Esophagus muscularis mucosa (tissue), 4 donors: ENCODE measurements around the gene CBFA2T2. TPM values are rescaled to one million over a fixed set of nuclear protein-coding genes. Genes with fewer than 3 reads are reported as not detected.
A peak's percentile ranks its signal among the peaks of the same experiment; 100 is the strongest.

Experiments
- DNase-seq: peaks from one replicate; pipeline ENCODE4 v3.0.0-alpha.2; 2017; ENCODE audit errors: extremely low spot score
- H3K27ac ChIP-seq, 4 donors: fragments of 200-600 bp; sonication (generic); replicated peaks in 1 of 4; 1 replicate in 3 of 4; 2 replicates in 1 of 4; pipeline ENCODE4 v1.5.1; 2016 to 2019; ENCODE audit warnings: mild to moderate bottlenecking in 1 of 4
- H3K27me3 ChIP-seq, 4 donors: fragments of 200-600 bp; sonication (generic); one replicate each; pipeline versions ENCODE4 v1.5.1 to v1.6.0; 2016 to 2019
- H3K36me3 ChIP-seq, 4 donors: fragments of 200-600 bp; sonication (generic); one replicate each; pipeline ENCODE4 v1.5.1; 2016 to 2019
- H3K4me1 ChIP-seq, 4 donors: fragments of 200-600 bp; sonication (generic); one replicate each; pipeline ENCODE4 v1.5.1; 2016 to 2019
- H3K4me3 ChIP-seq, 4 donors: fragments of 200-600 bp; sonication (generic); 1 replicate in 2 of 4; 2 replicates in 2 of 4; pipeline ENCODE4 v1.5.1; 2016 to 2019; ENCODE audit warnings: mild to moderate bottlenecking in 4 of 4, moderate library complexity in 1 of 4
- H3K9me3 ChIP-seq, 4 donors: fragments of 200-600 bp; sonication (generic); 1 replicate in 3 of 4; 2 replicates in 1 of 4; pipeline ENCODE4 v1.5.1; 2016 to 2019
- EP300 ChIP-seq: sonication (generic); formaldehyde crosslinking; IDR thresholded peaks from one replicate; pipeline ENCODE4 v1.6.1; 2017; ENCODE audit warnings: antibody characterized with exemption
- POLR2A ChIP-seq: fragments of 450-650 bp; IDR thresholded peaks from one replicate; pipeline ENCODE4 v1.6.1; 2017; ENCODE audit warnings: antibody characterized with exemption, moderate library complexity, mild to moderate bottlenecking, low read depth
- POLR2AphosphoS5 ChIP-seq, 2 donors: sonication (generic); formaldehyde crosslinking; IDR thresholded peaks; one replicate each; pipeline ENCODE4 v1.6.1; 2017; ENCODE audit warnings: antibody characterized with exemption in 2 of 2
- WGBS: methylation state at CpG from one replicate; pipeline ENCODE4 v1.1.5; 2018; 5-methylcytosine and 5-hydroxymethylcytosine counted together
- intact Hi-C: fragments of 100-400 bp; cut with DNase I; formaldehyde crosslinking; loops from one replicate; pipeline ENCODE4 v1.15.1; 2023
- total RNA-seq, 4 donors: library from RNA; depleted of rRNA; stranded (reverse); fragments of >200 nt; gene quantifications; one replicate each; pipeline versions ENCODE4 v1.1.0 to v1.2.1, GENCODE V29; 2016
- TF ChIP-seq, protein P1 (sequence below), 3 experiments: fragments of 200-600 bp in 2 of 3; fragments of 450-650 bp in 1 of 3; sonication (generic) in 2 of 3; IDR thresholded peaks; one replicate each; pipeline ENCODE4 v1.5.1; 2017 to 2019; ENCODE audit warnings: antibody characterized with exemption in 3 of 3, mild to moderate bottlenecking in 2 of 3, moderate library complexity in 1 of 3

CBFA2T2 gene
- total RNA-seq, 4 donors from 2014 or later: 11.3 to 17.7 (median 14.6) TPM

DNA sequence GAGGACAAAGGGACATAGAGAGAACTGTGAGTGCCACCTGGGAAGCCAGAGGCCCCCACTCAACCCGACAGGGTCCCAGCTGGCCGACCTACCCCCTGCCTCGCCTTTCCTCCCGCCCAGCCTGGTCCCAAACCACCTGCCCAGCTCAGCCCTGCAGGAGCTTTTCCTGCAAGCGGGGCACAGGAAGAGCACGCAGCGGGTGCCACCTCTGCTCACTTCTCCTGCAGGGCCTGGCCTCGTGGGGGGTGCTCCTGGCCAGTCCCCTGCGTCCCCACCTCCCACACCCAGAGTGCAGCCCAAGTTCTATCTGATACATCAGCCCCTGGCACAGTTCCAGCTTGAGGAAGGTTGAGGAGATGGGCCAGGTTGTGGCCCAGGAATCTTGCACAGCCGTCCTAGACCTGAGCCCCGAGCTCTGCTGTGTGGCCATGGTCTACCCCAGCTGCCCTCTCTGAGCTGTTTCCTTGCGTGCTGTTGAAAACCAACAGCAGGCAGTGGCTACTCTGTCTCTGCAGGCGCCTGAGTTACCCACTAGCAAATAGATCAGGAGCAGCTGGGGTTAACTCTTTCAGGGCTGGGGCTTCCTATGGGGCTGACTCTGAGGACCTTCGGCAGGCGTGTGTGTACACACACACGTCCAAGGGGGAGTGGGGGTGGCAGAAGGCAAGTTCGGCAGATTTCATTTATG, 182.7 kb downstream of the CBFA2T2 start:
- H3K4me3 ChIP-seq: peak overlapping the region; percentile 80 to 94 (median 84)
- H3K27me3 ChIP-seq: no peaks in the 10 kb centered on the region
- H3K4me1 ChIP-seq: peaks cover 37 to 75% (median 64%) of the 10 kb centered on the region in 4 donors
- 48% methylated on average over 9 of the region's 17 CpGs for WGBS
- no peak for DNase-seq
- peak overlapping the region; percentile 93 to 97 (median 96) for H3K27ac ChIP-seq
- TF ChIP-seq, protein P1, sequence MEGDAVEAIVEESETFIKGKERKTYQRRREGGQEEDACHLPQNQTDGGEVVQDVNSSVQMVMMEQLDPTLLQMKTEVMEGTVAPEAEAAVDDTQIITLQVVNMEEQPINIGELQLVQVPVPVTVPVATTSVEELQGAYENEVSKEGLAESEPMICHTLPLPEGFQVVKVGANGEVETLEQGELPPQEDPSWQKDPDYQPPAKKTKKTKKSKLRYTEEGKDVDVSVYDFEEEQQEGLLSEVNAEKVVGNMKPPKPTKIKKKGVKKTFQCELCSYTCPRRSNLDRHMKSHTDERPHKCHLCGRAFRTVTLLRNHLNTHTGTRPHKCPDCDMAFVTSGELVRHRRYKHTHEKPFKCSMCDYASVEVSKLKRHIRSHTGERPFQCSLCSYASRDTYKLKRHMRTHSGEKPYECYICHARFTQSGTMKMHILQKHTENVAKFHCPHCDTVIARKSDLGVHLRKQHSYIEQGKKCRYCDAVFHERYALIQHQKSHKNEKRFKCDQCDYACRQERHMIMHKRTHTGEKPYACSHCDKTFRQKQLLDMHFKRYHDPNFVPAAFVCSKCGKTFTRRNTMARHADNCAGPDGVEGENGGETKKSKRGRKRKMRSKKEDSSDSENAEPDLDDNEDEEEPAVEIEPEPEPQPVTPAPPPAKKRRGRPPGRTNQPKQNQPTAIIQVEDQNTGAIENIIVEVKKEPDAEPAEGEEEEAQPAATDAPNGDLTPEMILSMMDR (IDR thresholded peaks at IDR 0.05): no peak
- no peak for TF ChIP-seq EP300
- H3K36me3 ChIP-seq: peaks cover 0 to 33% (median 23%) of the 10 kb centered on the region in 4 donors
- intact Hi-C loops: no loop called here
- no peaks in the 10 kb centered on the region for H3K9me3 ChIP-seq

DNA sequence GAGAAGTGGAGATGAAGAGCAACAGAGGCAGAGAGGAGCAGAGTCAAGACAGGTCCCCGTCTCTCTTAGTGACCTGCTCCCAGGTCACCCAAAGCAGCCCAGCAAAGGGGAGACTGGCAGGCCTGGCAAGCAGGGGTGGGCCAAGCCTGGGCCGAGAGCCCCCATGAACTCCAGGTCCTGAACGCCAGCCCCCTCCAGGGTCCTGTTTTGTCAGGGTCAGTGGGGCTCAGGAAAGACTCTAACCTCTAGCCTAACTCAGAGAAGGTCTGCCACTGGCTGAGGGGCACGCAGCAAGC, 183.2 kb downstream of the CBFA2T2 start:
- Histone ChIP-seq H3K36me3 (peaks cover 0 to 33% (median 23%) of the 10 kb centered on the region in 4 donors), H3K27me3 (no peaks in the 10 kb centered on the region), H3K9me3 (no peaks in the 10 kb centered on the region), H3K4me3 (peak overlapping the region; percentile 80 to 94 (median 84)), H3K27ac (peak overlapping the region; percentile 93 to 97 (median 96)), H3K4me1 (peaks cover 32 to 71% (median 61%) of the 10 kb centered on the region in 4 donors)
- TF ChIP-seq POLR2A (no peak), EP300 (no peak), POLR2AphosphoS5 (IDR thresholded peaks at IDR 0.05) (no peak)
- TF ChIP-seq, protein P1 (IDR thresholded peaks at IDR 0.05): no peak
- WGBS: 59% methylated on average over 2 of the region's 4 CpGs
- no peak for DNase-seq
- intact Hi-C loops: no loop called here

- Histone ChIP-seq H3K36me3 (peaks cover 0 to 33% (median 22%) of the 10 kb centered on the region in 4 donors), H3K9me3 (no peaks in the 10 kb centered on the region), H3K27ac (peak overlapping the region; percentile 93 to 97 (median 96)), H3K4me3 (peak overlapping the region; percentile 80 to 94 (median 84)), H3K4me1 (peaks cover 29 to 65% (median 56%) of the 10 kb centered on the region in 4 donors), H3K27me3 (no peaks in the 10 kb centered on the region)
- WGBS: 4% methylated on average over 13 of the region's 29 CpGs
- no peak for DNase-seq
- intact Hi-C loops: no loop called here
- TF ChIP-seq, protein P1 (IDR thresholded peaks at IDR 0.05): no peak
- TF ChIP-seq POLR2A: no peak
- no peak for TF ChIP-seq EP300
- TF ChIP-seq POLR2AphosphoS5 (IDR thresholded peaks at IDR 0.05): no peak
These were observed 183.8 kb downstream of the CBFA2T2 start for GRCh38 chr20:33673410-33674293.

DNA sequence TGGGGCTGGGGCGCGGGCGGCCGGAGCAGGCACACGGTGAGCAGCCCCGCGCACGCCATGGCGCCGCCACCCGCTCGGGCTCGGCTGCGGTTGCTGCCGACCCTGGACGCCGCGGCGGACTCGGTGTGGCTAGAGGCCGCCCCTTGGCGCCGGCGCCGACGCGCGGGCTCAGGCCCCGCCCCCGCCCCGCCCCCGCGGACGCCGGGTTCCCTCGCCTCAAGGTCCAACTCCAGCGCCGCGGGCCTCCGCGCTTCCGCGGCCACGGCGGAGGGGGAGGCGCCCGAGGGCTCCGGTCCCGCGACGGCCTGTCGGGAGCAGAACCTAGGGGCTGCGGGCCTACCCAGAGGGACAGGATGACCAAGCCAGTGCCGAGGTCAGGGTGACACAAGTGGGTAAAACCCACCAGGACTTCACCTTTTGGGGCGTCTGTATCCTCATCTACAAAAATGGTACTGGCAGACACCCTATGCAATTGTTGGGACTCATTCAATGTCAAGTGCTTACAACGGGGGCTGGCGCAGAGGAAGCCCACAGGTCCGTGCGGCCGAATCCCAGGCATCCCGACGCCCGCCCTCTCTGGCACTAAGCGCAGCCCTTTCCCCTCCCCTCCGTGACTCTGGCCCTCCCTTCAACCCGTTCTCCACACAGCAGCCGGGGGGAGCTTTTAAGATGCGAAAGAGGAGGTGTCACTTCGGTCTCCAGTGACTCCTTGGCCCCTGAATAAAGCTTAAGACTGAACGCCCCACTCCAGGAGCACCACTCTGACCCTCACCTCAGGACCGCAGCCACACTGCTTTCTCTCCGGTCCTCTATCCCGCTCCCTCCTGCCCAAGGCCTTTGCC, 184.6 kb downstream of the CBFA2T2 start, which contains the start of gene NECAB3:
NECAB3 (minus strand) TSS at position 135 of the 842 bp plus-strand sequence; CDS start at position 59, 76 bp downstream.
- WGBS: 10% methylated on average over 11 of the region's 73 CpGs
- Histone ChIP-seq H3K9me3 (no peaks in the 10 kb centered on the region), H3K27ac (peak within 1 kb of the TSS; percentile 93 to 97 (median 96)), H3K27me3 (no peaks in the 10 kb centered on the region), H3K36me3 (peaks cover 0 to 24% (median 14%) of the 10 kb centered on the region in 4 donors), H3K4me1 (peaks cover 29 to 63% (median 56%) of the 10 kb centered on the region in 4 donors), H3K4me3 (peak within 1 kb of the TSS; percentile 80 to 94 (median 84))
- TF ChIP-seq POLR2AphosphoS5 (IDR thresholded peaks at IDR 0.05) (peak; percentile 49 to 71), POLR2A (no peak), EP300 (no peak)
- TF ChIP-seq, protein P1 (IDR thresholded peaks at IDR 0.05): peak in 1 of 3 experiments; percentile 3
- DNase-seq: peak; percentile 95
- intact Hi-C loops: no loop called here
